OCI-LY1 (cell line): ENCODE results near the gene CDK13.

ENCODE experiments used
- CTCF ChIP-seq: fragments of 200-600 bp; sonication (generic), shearing (Covaris generic); IDR thresholded peaks from 2 replicates; pipeline ENCODE4 v1.5.1; 2017; ENCODE audit warnings: mild to moderate bottlenecking, antibody characterized with exemption, low read length, moderate library complexity, mixed read lengths
- EZH2 ChIP-seq: fragments of 200-600 bp; sonication (generic), shearing (Covaris generic); IDR thresholded peaks from 2 replicates; pipeline ENCODE4 v1.8.0; 2017; ENCODE audit warnings: borderline replicate concordance, mixed run types, mild to moderate bottlenecking, antibody characterized with exemption, low read length, moderate library complexity, mixed read lengths

- TF ChIP-seq CTCF, result no peak
- no peak for TF ChIP-seq EZH2
Observed at GRCh38 chr7:39922580-39922979, 27.5 kb upstream of the CDK13 start.
